ENCODE results near the gene STXBP1. TPM values are rescaled to one million over a fixed set of nuclear protein-coding genes. Genes with fewer than 3 reads are reported as not detected.

Gene STXBP1
- total and polyA plus RNA-seq, 2 of the 8 experiments (the other 6 are each of a cell fraction or from before 2014, with no cell fraction given), result 11.5 to 60.9 TPM

DNA sequence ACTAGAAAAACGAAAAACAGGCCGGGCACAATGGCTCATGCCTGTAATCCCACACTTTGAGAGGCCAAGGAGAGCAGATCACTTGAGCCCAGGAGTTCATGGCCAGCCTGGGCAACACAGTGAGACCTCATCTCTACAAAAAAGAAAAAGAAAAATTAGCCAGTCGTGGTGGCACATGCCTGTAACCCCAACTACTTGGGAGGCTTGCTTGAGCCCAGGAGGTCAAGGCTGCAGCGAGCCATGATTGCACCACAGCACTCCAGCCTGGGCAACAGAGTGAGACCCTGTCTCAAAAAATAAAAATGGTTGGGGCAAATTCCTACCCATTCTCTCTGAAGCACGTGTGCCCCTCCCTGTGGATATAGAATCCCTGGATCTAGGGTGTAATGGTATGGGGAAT lies 86.3 kb downstream of the STXBP1 start:
- Histone ChIP-seq H3K9ac (replicated peaks in 1 of 4; ENCODE audit: extremely low read depth in 1 of 4, low read depth in 3 of 4, low read length in 3 of 4) (no peak overlapping the region), H4K5ac (ENCODE audit: insufficient read length, low read depth, low read length) (no peak overlapping the region), H3K27me3 (replicated peaks in 1 of 4; ENCODE audit: control insufficient read depth in 3 of 4, extremely low read depth in 1 of 4, insufficient read depth in 3 of 4, low read length in 3 of 4) (no peaks in the 10 kb centered on the region), H3K4me2 (ENCODE audit: insufficient read depth in 1 of 2, low read depth in 2 of 2, low read length in 2 of 2) (peak overlapping the region in 1 of 2 experiments; percentile 55; a peak in 2 of 4 replicates), H3K27ac (ENCODE audit: low read depth, low read length) (no peak overlapping the region), H4K20me1 (replicated peaks in 1 of 2; ENCODE audit: control insufficient read depth in 1 of 2, insufficient read depth in 2 of 2, low read length in 2 of 2) (no peaks in the 10 kb centered on the region), H3K4ac (replicated peaks; ENCODE audit: insufficient read length, low read depth, low read length) (no peak overlapping the region), H4K8ac (ENCODE audit: extremely low read depth, insufficient read depth, low read length) (no peak overlapping the region), H3K14ac (ENCODE audit: insufficient read length) (no peak overlapping the region), H3K4me3 (ENCODE audit: extremely low read depth in 1 of 4, insufficient read depth in 2 of 4, low read depth in 3 of 4, low read length in 4 of 4) (0 out of 8 replicates have a peak overlapping the region, but pooled peaks of 1 of the 4 experiments have one; percentile 59), H2BK15ac (ENCODE audit: low read length) (no peak overlapping the region), H3K4me1 (replicated peaks in 1 of 4; ENCODE audit: control insufficient read depth in 3 of 4, insufficient read depth in 4 of 4, low read length in 3 of 4) (no peaks in the 10 kb centered on the region), H2BK120ac (replicated peaks; ENCODE audit: low read depth, low read length) (no peak overlapping the region), H3K79me1 (ENCODE audit: low read depth, low read length) (no peaks in the 10 kb centered on the region), H3K9me3 (ENCODE audit: insufficient read depth in 2 of 2, low read depth in 1 of 2, low read length in 1 of 2) (no peaks in the 10 kb centered on the region), H3K23me2 (ENCODE audit: low read depth, low read length) (0 out of 2 replicates have a peak, but pooled peaks cover 1% of the 10 kb centered on the region), H4K91ac (replicated peaks; ENCODE audit: insufficient read length, low read length) (no peak overlapping the region), H2AFZ (ENCODE audit: low read length) (no peak overlapping the region), H2AK5ac (ENCODE audit: low read depth, low read length) (no peak overlapping the region), H3K18ac (ENCODE audit: extremely low read depth, low read length) (no peak overlapping the region), H2BK20ac (ENCODE audit: low read length) (no peak overlapping the region), H2BK12ac (ENCODE audit: low read depth, low read length) (no peak overlapping the region), H3K79me2 (ENCODE audit: control insufficient read depth in 1 of 2, insufficient read depth in 2 of 2, low read length in 2 of 2) (no peaks in the 10 kb centered on the region), H3K23ac (ENCODE audit: insufficient read length) (no peak overlapping the region), H3K56ac (replicated peaks; ENCODE audit: insufficient read length, low read depth, low read length) (no peak overlapping the region), H2BK5ac (ENCODE audit: low read depth, low read length) (no peak overlapping the region), H3K36me3 (ENCODE audit: control insufficient read depth in 2 of 4, insufficient read depth in 4 of 4, low read length in 3 of 4) (no peaks in the 10 kb centered on the region; a peak in 1 of 8 replicates)
- ChIA-PET CTCF (ENCODE audit: partially characterized antibody) (interaction anchor here (0.7 to 1.0 kb wide), 2 partner anchors 8 to 107 kb away, joined by 3 read pairs; partner anchors contain the start of gene CFAP157), POLR2A (ENCODE audit: partially characterized antibody) (interaction anchor here (0.9 to 1.0 kb wide), 2 partner anchors 10 to 33 kb away, joined by 3 read pairs; no protein-coding TSS in a partner anchor)
- no peak for FAIRE-seq
- DNase-seq (ENCODE audit: low read depth in 1 of 2, low spot score in 2 of 2), result no peak
- WGBS, 2 experiments (ENCODE audit: extremely low coverage in 1 of 2, insufficient coverage in 1 of 2, insufficient read length in 1 of 2, insufficient replicate concordance in 2 of 2, low coverage in 1 of 2, low lambda C conversion rate in 2 of 2, missing lambda C conversion rate in 1 of 2), result 89% methylated on average over 5 of the region's 5 CpGs; no CpG with 5 or more reads in 1 of the 2 experiments
- TF ChIP-seq FOSL1 (IDR thresholded peaks at IDR 0.05; ENCODE audit: insufficient read depth, low read depth, low read length), result no peak
- TF ChIP-seq CBX8 (IDR thresholded peaks at IDR 0.05; ENCODE audit: borderline replicate concordance, low read depth, low read length), result no peak
- TF ChIP-seq, protein P1, sequence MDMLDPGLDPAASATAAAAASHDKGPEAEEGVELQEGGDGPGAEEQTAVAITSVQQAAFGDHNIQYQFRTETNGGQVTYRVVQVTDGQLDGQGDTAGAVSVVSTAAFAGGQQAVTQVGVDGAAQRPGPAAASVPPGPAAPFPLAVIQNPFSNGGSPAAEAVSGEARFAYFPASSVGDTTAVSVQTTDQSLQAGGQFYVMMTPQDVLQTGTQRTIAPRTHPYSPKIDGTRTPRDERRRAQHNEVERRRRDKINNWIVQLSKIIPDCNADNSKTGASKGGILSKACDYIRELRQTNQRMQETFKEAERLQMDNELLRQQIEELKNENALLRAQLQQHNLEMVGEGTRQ (IDR thresholded peaks at IDR 0.05; ENCODE audit: low read length), result no peak
- no peak for TF ChIP-seq EGR1 (IDR thresholded peaks at IDR 0.05; ENCODE audit: borderline replicate concordance, low read depth, low read length)
- TF ChIP-seq RXRA (IDR thresholded peaks at IDR 0.05; ENCODE audit: insufficient read depth, low read depth, low read length), result no peak
